H1 (cell line): ENCODE measurements around the gene MITF. TPM values are rescaled to one million over a fixed set of nuclear protein-coding genes. Genes with fewer than 3 reads are reported as not detected.

Experiments used
- CTCF ChIA-PET: fragments of 300-600 bp; sonication (Branson Sonifier 250); formaldehyde crosslinking; loops from one replicate; lab custom pipeline; 2021; ENCODE audit not compliant: partially characterized antibody; lab: Charles Lee
- POLR2A ChIA-PET: fragments of 300-600 bp; sonication (Branson Sonifier 250); formaldehyde crosslinking; loops from one replicate; lab custom pipeline; 2021; ENCODE audit warnings: inconsistent platforms; ENCODE audit not compliant: partially characterized antibody; lab: Charles Lee
- DNase-seq, 2 experiments: peaks; one replicate each; pipeline versions ENCODE4 v3.0.0 to v3.0.0-alpha.2; 2010 to 2022; ENCODE audit warnings: low spot score in 2 of 2, low read depth in 1 of 2, mixed read lengths in 1 of 2
- FAIRE-seq: peaks from 2 replicates; lab custom pipeline; 2011; peaks lifted over from hg19 to GRCh38; lab: Jason Lieb, UNC
- H2AFZ ChIP-seq: 2 replicates; pipeline ENCODE4 v1.8.1; 2012; ENCODE audit warnings: low read length, inconsistent platforms
- H2AK5ac ChIP-seq: 2 replicates; pipeline ENCODE4 v1.6.1; 2013; ENCODE audit warnings: low read depth, low read length
- H2BK120ac ChIP-seq: replicated peaks from 2 replicates; pipeline ENCODE3; 2013; ENCODE audit warnings: low read depth, low read length, inconsistent platforms
- H2BK12ac ChIP-seq: 2 replicates; pipeline ENCODE4 v1.6.1; 2013; ENCODE audit warnings: low read depth, low read length
- H2BK15ac ChIP-seq: 2 replicates; pipeline ENCODE4 v1.6.1; 2013; ENCODE audit warnings: low read length
- H2BK20ac ChIP-seq: 2 replicates; pipeline ENCODE4 v1.6.1; 2013; ENCODE audit warnings: low read length
- H2BK5ac ChIP-seq: 2 replicates; pipeline ENCODE4 v1.6.1; 2013; ENCODE audit warnings: low read depth, low read length
- H3K14ac ChIP-seq: 2 replicates; pipeline ENCODE4 v1.6.1; 2013; ENCODE audit warnings: inconsistent platforms; ENCODE audit not compliant: insufficient read length
- H3K18ac ChIP-seq: 2 replicates; pipeline ENCODE4 v1.6.1; 2013; ENCODE audit warnings: low read length; ENCODE audit errors: extremely low read depth
- H3K23ac ChIP-seq: 2 replicates; pipeline ENCODE4 v1.6.1; 2013; ENCODE audit warnings: inconsistent platforms; ENCODE audit not compliant: insufficient read length
- H3K23me2 ChIP-seq: 2 replicates; pipeline ENCODE4 v1.6.1; 2013; ENCODE audit warnings: low read depth, low read length
- H3K27ac ChIP-seq: 2 replicates; pipeline ENCODE4 v1.6.1; 2011; ENCODE audit warnings: low read depth, low read length, inconsistent platforms
- H3K27me3 ChIP-seq, 4 experiments: replicated peaks in 1 of 4; 1 replicate in 1 of 4; 2 replicates in 3 of 4; pipeline versions ENCODE4 v1.6.1 to v1.8.1; 2011 to 2013; ENCODE audit warnings: low read length in 3 of 4, mild to moderate bottlenecking in 3 of 4, inconsistent platforms in 2 of 4, mixed read lengths in 2 of 4, moderate library complexity in 1 of 4; ENCODE audit not compliant: control insufficient read depth in 3 of 4, insufficient read depth in 3 of 4; ENCODE audit errors: extremely low read depth in 1 of 4
- H3K36me3 ChIP-seq, 4 experiments: 2 replicates each; pipeline versions ENCODE4 v1.6.1 to v1.8.1; 2011 to 2013; ENCODE audit warnings: mild to moderate bottlenecking in 4 of 4, low read length in 3 of 4, moderate library complexity in 2 of 4, control low read depth in 1 of 4, inconsistent platforms in 1 of 4; ENCODE audit not compliant: insufficient read depth in 4 of 4, control insufficient read depth in 2 of 4
- H3K4ac ChIP-seq: replicated peaks from 2 replicates; pipeline ENCODE3; 2013; ENCODE audit warnings: low read length, low read depth, mixed read lengths, inconsistent platforms; ENCODE audit not compliant: insufficient read length
- H3K4me1 ChIP-seq, 4 experiments: replicated peaks in 1 of 4; 1 replicate in 1 of 4; 2 replicates in 3 of 4; pipeline versions ENCODE4 v1.6.1 to v1.8.1; 2011 to 2013; ENCODE audit warnings: low read length in 3 of 4, inconsistent platforms in 2 of 4, mixed read lengths in 1 of 4; ENCODE audit not compliant: insufficient read depth in 4 of 4, control insufficient read depth in 3 of 4
- H3K4me2 ChIP-seq, 2 experiments: 2 replicates each; pipeline versions ENCODE4 v1.6.1 to v1.8.1; 2011 to 2013; ENCODE audit warnings: low read depth in 2 of 2, low read length in 2 of 2, control low read depth in 1 of 2, inconsistent platforms in 1 of 2, mild to moderate bottlenecking in 1 of 2; ENCODE audit not compliant: insufficient read depth in 1 of 2
- H3K4me3 ChIP-seq, 4 experiments: fragments of 200-600, 300-600 bp in 1 of 4; sonication (generic), shearing (Covaris generic), sonication (Bioruptor Twin) in 1 of 4; 2 replicates each; pipeline versions ENCODE4 v1.5.1 to v1.8.1; 2011 to 2016; ENCODE audit warnings: low read length in 4 of 4, low read depth in 3 of 4, control low read depth in 2 of 4, inconsistent platforms in 2 of 4, mild to moderate bottlenecking in 2 of 4, mixed read lengths in 1 of 4, moderate library complexity in 1 of 4; ENCODE audit not compliant: insufficient read depth in 2 of 4; ENCODE audit errors: extremely low read depth in 1 of 4
- H3K56ac ChIP-seq: replicated peaks from 2 replicates; pipeline ENCODE3; 2013; ENCODE audit warnings: low read depth, mild to moderate bottlenecking, mixed read lengths, low read length, inconsistent platforms; ENCODE audit not compliant: insufficient read length
- H3K79me1 ChIP-seq: 2 replicates; pipeline ENCODE4 v1.6.1; 2013; ENCODE audit warnings: low read depth, low read length, control low read depth
- H3K79me2 ChIP-seq, 2 experiments: 2 replicates each; pipeline versions ENCODE4 v1.6.1 to v1.8.1; 2012 to 2013; ENCODE audit warnings: low read length in 2 of 2, mild to moderate bottlenecking in 2 of 2, inconsistent platforms in 1 of 2; ENCODE audit not compliant: insufficient read depth in 2 of 2, control insufficient read depth in 1 of 2
- H3K9ac ChIP-seq, 4 experiments: replicated peaks in 1 of 4; 1 replicate in 1 of 4; 2 replicates in 3 of 4; pipeline versions ENCODE4 v1.6.1 to v1.8.1; 2011 to 2013; ENCODE audit warnings: low read depth in 3 of 4, low read length in 3 of 4, control low read depth in 2 of 4, mild to moderate bottlenecking in 2 of 4, moderate library complexity in 2 of 4, inconsistent platforms in 1 of 4; ENCODE audit errors: extremely low read depth in 1 of 4
- H3K9me3 ChIP-seq, 2 experiments: 2 replicates each; pipeline versions ENCODE4 v1.6.1 to v1.8.1; 2012 to 2013; ENCODE audit warnings: mild to moderate bottlenecking in 2 of 2, moderate library complexity in 2 of 2, control low read depth in 1 of 2, inconsistent platforms in 1 of 2, low read depth in 1 of 2, low read length in 1 of 2, mixed read lengths in 1 of 2; ENCODE audit not compliant: insufficient read depth in 2 of 2
- H4K20me1 ChIP-seq, 2 experiments: replicated peaks in 1 of 2; 2 replicates each; pipeline versions ENCODE3 to v1.8.1; 2011 to 2013; ENCODE audit warnings: inconsistent platforms in 2 of 2, low read length in 2 of 2, mild to moderate bottlenecking in 1 of 2; ENCODE audit not compliant: insufficient read depth in 2 of 2, control insufficient read depth in 1 of 2
- H4K5ac ChIP-seq: 2 replicates; pipeline ENCODE4 v1.6.1; 2013; ENCODE audit warnings: low read length, low read depth, mixed read lengths, inconsistent platforms; ENCODE audit not compliant: insufficient read length
- H4K8ac ChIP-seq: 2 replicates; pipeline ENCODE4 v1.8.0; 2013; ENCODE audit warnings: mild to moderate bottlenecking, moderate library complexity, low read length, inconsistent platforms; ENCODE audit not compliant: insufficient read depth; ENCODE audit errors: extremely low read depth
- H4K91ac ChIP-seq: replicated peaks from 2 replicates; pipeline ENCODE3; 2013; ENCODE audit warnings: low read length, mixed read lengths, inconsistent platforms; ENCODE audit not compliant: insufficient read length
- ATF3 ChIP-seq: IDR thresholded peaks from 2 replicates; pipeline ENCODE4 v1.6.1; 2011; ENCODE audit warnings: low read depth, mild to moderate bottlenecking, low read length; ENCODE audit not compliant: insufficient read depth
- CREB1 ChIP-seq: IDR thresholded peaks from 2 replicates; pipeline ENCODE4 v1.6.1; 2012; ENCODE audit warnings: inconsistent platforms
- EZH2 ChIP-seq: fragments of 200-600 bp; sonication (generic); IDR thresholded peaks from 2 replicates; pipeline ENCODE4 v1.7.1; 2012; ENCODE audit warnings: low read depth, mild to moderate bottlenecking, moderate library complexity, low read length, inconsistent platforms; ENCODE audit not compliant: severe bottlenecking
- JUN ChIP-seq: IDR thresholded peaks from 2 replicates; pipeline ENCODE4 v1.6.1; 2011; ENCODE audit warnings: low read depth, mild to moderate bottlenecking, improper control_type of control experiment, low read length
- JUND ChIP-seq: IDR thresholded peaks from 2 replicates; pipeline ENCODE4 v1.6.1; 2011; ENCODE audit warnings: mild to moderate bottlenecking, improper control_type of control experiment, low read length
- KDM4A ChIP-seq: IDR thresholded peaks from one replicate; pipeline ENCODE4 v1.7.1; 2012; ENCODE audit warnings: low read depth, mild to moderate bottlenecking, moderate library complexity, low read length, inconsistent platforms; ENCODE audit not compliant: severe bottlenecking
- KDM5A ChIP-seq: fragments of 200-600 bp; IDR thresholded peaks from 2 replicates; pipeline ENCODE4 v1.7.1; 2012; ENCODE audit warnings: mild to moderate bottlenecking, low read length, inconsistent platforms, mixed read lengths
- RFX5 ChIP-seq: IDR thresholded peaks from 2 replicates; pipeline ENCODE4 v1.6.1; 2011; ENCODE audit warnings: low read depth, low read length, improper control_type of control experiment, borderline replicate concordance
- SUZ12 ChIP-seq: fragments of 200-600 bp; sonication (generic); IDR thresholded peaks from 2 replicates; pipeline ENCODE4 v1.6.1; 2012; ENCODE audit warnings: mild to moderate bottlenecking, inconsistent platforms, low read length, moderate library complexity, mixed read lengths
- YY1 ChIP-seq: IDR thresholded peaks from 2 replicates; pipeline ENCODE4 v1.6.1; 2011; ENCODE audit warnings: low read depth, mild to moderate bottlenecking, low read length
- ZNF274 ChIP-seq: IDR thresholded peaks from 2 replicates; pipeline ENCODE4 v1.7.0; 2012; ENCODE audit warnings: low read length, borderline replicate concordance; ENCODE audit errors: extremely low read depth
- WGBS, 2 experiments: shearing (Covaris generic) in 1 of 2; methylation state at CpG; one replicate each; pipeline versions ENCODE4 v1.1.6 to v1.1.7; 2013 to 2015; ENCODE audit warnings: low lambda C conversion rate in 2 of 2, mixed read lengths in 2 of 2, inconsistent platforms in 1 of 2, low coverage in 1 of 2, missing lambda C conversion rate in 1 of 2; ENCODE audit not compliant: insufficient replicate concordance in 2 of 2, insufficient coverage in 1 of 2, insufficient read length in 1 of 2; ENCODE audit errors: extremely low coverage in 1 of 2, missing lambda C conversion rate in 1 of 2; 5-methylcytosine and 5-hydroxymethylcytosine counted together
- polyA plus RNA-seq, 7 experiments: library from polyadenylated mRNA; depleted of rRNA in 3 of 7; stranded (reverse) in 5 of 7; unstranded in 2 of 7; fragments of >200 nt in 5 of 7; fragments of 200-250 nt in 2 of 7; gene quantifications; 1 replicate in 5 of 7; 2 replicates in 1 of 7; 4 replicates in 1 of 7; pipeline versions ENCODE4 v1.2.1 to v1.2.3, GENCODE V29; 2011 to 2013; ENCODE audit warnings: missing spikeins in 2 of 7, mixed read lengths in 2 of 7
- total RNA-seq: library from RNA; stranded (reverse); fragmentation: NEBNext Ultra II Directional; extraction: Animal tissue kit (Norgen Biotek cat#: 25700); gene quantifications from 2 replicates; pipeline ENCODE4 v1.2.1, GENCODE V29; 2021
- TF ChIP-seq, protein P1 (sequence below), 3 experiments: IDR thresholded peaks; 1 replicate in 2 of 3; 2 replicates in 1 of 3; pipeline versions ENCODE4 v1.5.1 to v1.6.1; 2011; ENCODE audit warnings: low read length in 3 of 3, mild to moderate bottlenecking in 3 of 3, inconsistent platforms in 2 of 3, low read depth in 1 of 3, moderate library complexity in 1 of 3; ENCODE audit not compliant: insufficient read depth in 1 of 3; ENCODE audit errors: control extremely low read depth in 1 of 3

MITF gene
- total and polyA plus RNA-seq, 2 of the 8 experiments (the other 6 are each of a cell fraction or from before 2014, with no cell fraction given), result 0.53 to 1.4 TPM

DNA sequence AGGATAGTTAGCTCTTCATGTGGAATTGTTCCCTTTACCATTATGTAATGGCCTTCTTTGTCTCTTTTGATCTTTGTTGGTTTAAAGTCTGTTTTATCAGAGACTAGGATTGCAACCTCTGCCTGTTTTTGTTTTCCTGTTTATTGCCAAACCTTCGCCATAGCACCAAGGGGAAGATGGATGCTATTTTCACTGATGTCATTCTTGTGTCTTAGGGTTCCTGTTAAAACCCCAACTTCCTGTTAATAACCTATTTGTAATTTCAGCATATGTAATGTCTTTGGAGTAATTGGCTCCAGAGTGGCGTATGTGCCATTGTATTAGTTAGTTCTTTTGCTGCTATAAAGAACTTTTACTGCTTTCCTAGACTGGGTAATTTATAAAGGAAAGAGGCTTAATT is 271.1 kb downstream of the MITF start:
- H2BK12ac ChIP-seq, result no peak overlapping the region
- H3K4me2 ChIP-seq, result no peak overlapping the region
- H2BK120ac ChIP-seq, result no peak overlapping the region
- no peak overlapping the region for H3K4ac ChIP-seq
- H3K79me1 ChIP-seq, result no peaks in the 10 kb centered on the region
- CTCF ChIA-PET, result no interaction called here
- H3K36me3 ChIP-seq, result no peaks in the 10 kb centered on the region
- no peak overlapping the region for H2BK20ac ChIP-seq
- no peak overlapping the region for H4K91ac ChIP-seq
- H2BK5ac ChIP-seq, result no peak overlapping the region
- H4K20me1 ChIP-seq, result no peaks in the 10 kb centered on the region
- H4K8ac ChIP-seq, result no peak overlapping the region
- H2AFZ ChIP-seq, result no peak overlapping the region
- DNase-seq (no peak), FAIRE-seq (no peak)
- H3K14ac ChIP-seq, result no peak overlapping the region
- H3K27me3 ChIP-seq, result no peaks in the 10 kb centered on the region
- no peak overlapping the region for H3K4me3 ChIP-seq
- H3K4me1 ChIP-seq, result no peaks in the 10 kb centered on the region
- H3K18ac ChIP-seq, result no peak overlapping the region
- H3K27ac ChIP-seq, result no peak overlapping the region
- H3K9me3 ChIP-seq, result no peaks in the 10 kb centered on the region
- H3K56ac ChIP-seq, result no peak overlapping the region
- H3K9ac ChIP-seq, result no peak overlapping the region
- WGBS, 2 experiments, result 90% methylated on average over 2 of the region's 2 CpGs; no CpG with 5 or more reads in 1 of the 2 experiments
- H3K23me2 ChIP-seq, result no peaks in the 10 kb centered on the region
- H3K79me2 ChIP-seq, result no peaks in the 10 kb centered on the region
- no peak overlapping the region for H4K5ac ChIP-seq
- no peak overlapping the region for H3K23ac ChIP-seq
- no peak overlapping the region for H2AK5ac ChIP-seq
- H2BK15ac ChIP-seq, result no peak overlapping the region
- POLR2A ChIA-PET, result no interaction called here
- TF ChIP-seq RFX5 (no peak), KDM5A (no peak), SUZ12 (no peak), KDM4A (no peak), ATF3 (no peak), ZNF274 (no peak), JUN (no peak), CREB1 (no peak), EZH2 (no peak), YY1 (no peak), JUND (no peak)
- TF ChIP-seq, protein P1, sequence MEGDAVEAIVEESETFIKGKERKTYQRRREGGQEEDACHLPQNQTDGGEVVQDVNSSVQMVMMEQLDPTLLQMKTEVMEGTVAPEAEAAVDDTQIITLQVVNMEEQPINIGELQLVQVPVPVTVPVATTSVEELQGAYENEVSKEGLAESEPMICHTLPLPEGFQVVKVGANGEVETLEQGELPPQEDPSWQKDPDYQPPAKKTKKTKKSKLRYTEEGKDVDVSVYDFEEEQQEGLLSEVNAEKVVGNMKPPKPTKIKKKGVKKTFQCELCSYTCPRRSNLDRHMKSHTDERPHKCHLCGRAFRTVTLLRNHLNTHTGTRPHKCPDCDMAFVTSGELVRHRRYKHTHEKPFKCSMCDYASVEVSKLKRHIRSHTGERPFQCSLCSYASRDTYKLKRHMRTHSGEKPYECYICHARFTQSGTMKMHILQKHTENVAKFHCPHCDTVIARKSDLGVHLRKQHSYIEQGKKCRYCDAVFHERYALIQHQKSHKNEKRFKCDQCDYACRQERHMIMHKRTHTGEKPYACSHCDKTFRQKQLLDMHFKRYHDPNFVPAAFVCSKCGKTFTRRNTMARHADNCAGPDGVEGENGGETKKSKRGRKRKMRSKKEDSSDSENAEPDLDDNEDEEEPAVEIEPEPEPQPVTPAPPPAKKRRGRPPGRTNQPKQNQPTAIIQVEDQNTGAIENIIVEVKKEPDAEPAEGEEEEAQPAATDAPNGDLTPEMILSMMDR (IDR thresholded peaks at IDR 0.05; ENCODE audit: control extremely low read depth in 1 of 3, insufficient read depth in 1 of 3, low read depth in 1 of 3, low read length in 3 of 3), result no peak
